GM12873 (cell line): ENCODE measurements around the gene DLG2.

ENCODE experiments used
- TF ChIP-seq, protein P1 (sequence below): IDR thresholded peaks from 2 replicates; pipeline ENCODE4 v1.5.1; 2012; ENCODE audit warnings: low read depth, mild to moderate bottlenecking, moderate library complexity, low read length, control low read depth; ENCODE audit not compliant: insufficient read depth; ENCODE audit errors: missing control alignments

DLG2 gene

DNA sequence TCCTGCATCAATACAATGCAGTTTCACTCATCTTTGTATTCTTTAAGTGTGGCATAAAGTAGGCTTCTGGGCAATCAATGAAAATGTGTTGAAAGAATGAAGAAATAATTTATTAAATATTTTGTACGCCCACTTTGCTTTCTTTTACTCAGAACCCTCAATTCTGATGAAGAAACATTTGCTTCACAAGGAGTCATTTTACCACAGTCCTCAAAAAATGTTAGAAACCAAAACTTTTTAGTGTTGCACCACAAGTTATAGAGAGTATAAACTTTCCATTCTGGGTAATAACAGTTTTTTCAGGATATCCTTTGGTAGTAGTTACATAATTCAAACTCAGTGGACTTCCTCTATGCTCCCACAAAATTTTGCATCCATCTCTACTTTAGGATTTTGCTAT is 360.5 kb downstream of the DLG2 start:
- TF ChIP-seq, protein P1, sequence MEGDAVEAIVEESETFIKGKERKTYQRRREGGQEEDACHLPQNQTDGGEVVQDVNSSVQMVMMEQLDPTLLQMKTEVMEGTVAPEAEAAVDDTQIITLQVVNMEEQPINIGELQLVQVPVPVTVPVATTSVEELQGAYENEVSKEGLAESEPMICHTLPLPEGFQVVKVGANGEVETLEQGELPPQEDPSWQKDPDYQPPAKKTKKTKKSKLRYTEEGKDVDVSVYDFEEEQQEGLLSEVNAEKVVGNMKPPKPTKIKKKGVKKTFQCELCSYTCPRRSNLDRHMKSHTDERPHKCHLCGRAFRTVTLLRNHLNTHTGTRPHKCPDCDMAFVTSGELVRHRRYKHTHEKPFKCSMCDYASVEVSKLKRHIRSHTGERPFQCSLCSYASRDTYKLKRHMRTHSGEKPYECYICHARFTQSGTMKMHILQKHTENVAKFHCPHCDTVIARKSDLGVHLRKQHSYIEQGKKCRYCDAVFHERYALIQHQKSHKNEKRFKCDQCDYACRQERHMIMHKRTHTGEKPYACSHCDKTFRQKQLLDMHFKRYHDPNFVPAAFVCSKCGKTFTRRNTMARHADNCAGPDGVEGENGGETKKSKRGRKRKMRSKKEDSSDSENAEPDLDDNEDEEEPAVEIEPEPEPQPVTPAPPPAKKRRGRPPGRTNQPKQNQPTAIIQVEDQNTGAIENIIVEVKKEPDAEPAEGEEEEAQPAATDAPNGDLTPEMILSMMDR = no peak

DNA sequence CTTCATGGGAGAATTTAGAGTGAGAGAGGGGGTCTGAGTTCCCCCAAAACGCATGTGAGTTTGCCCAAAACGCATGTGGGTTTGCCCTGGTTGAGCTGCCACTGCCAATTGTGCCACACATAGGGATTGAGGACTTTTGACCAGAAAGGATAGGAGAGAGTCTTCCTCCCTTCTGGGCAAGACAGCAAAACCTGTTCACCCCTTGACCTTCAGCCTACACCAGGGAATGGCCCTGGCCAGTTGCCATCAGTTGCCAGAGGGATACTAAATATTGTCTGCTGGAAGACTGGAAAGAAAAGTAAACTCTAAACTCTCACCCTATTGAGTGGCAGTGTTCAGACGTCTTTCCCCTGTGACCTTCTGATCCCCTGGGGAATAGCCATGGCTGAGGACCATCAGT is 363.8 kb downstream of the DLG2 start:
- TF ChIP-seq, protein P1 = no peak

DNA sequence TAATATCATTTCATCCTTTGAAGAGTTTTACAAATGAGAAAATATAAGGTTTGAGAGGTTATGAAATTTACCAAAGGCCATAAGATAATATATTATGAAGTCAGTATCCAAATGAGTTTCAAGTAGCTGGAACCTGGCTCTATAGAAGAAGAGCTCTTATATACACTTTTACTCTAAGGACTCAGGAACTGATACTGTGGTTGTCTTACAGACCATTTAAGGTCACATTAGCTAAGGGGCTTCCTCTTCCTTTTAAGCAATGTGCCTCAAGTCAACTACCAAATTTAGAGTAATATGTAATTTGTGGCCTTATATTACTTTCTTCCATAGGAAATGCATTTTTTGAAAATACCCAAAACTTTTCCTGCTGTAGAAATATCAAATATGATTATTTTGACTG is 369.3 kb downstream of the DLG2 start:
- TF ChIP-seq, protein P1 = no peak

DNA sequence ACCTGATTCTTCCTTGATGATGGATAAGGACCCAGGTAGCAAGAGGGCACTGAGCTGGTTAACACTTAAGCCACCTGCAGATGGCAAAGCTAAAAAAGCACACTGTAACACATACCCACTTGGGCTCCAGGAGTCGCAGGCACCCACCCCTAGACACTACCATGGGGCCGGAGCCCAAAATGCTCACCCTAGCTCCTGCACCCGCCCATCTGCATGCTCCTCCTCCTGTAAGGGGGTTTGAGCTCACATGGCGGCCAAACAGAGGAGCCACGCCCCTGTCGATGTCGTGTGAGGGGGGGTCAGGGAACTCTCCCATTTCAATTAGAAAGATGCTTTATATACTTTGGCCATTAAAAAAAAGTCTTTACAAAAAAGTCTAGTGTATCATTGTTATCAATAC is 370.7 kb downstream of the DLG2 start:
- TF ChIP-seq, protein P1 = no peak

DNA sequence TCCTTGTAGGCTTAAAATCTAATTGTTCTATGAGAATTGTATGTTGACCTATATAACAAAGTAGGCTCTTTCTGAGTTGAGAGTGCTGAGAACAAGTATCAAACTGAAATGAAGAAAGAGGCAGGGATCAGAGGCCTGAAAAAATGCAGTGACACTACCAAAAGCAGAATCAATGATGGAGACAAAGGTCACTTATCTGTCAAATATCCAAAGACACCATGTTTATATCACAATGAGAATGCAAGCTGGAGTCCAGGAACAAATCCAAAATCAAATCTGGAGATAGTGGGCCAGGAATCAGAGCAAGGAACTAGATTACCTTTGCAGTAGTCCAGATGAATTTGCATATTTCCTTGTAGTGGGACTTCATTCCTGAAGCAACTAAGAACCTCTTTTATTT is 377.7 kb downstream of the DLG2 start:
- TF ChIP-seq, protein P1 = no peak

DNA sequence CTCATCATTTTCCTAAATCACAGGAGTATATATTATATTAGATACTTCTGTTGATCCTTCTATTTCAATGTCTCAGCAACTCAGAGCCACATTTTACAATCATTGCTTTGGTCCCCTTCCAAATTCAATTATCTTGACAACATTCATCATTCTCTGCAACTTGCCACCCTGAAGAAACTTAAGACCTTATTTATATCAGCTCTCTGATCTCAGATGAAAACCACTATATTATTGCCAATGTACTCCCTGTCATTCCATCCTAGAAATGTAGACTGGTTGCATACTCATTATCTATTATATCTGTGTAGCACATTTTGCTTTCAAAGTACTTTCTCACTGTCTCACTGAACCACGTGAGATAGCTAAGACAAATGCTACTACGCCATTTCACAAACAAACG is 379.3 kb downstream of the DLG2 start:
- TF ChIP-seq, protein P1 = no peak

DNA sequence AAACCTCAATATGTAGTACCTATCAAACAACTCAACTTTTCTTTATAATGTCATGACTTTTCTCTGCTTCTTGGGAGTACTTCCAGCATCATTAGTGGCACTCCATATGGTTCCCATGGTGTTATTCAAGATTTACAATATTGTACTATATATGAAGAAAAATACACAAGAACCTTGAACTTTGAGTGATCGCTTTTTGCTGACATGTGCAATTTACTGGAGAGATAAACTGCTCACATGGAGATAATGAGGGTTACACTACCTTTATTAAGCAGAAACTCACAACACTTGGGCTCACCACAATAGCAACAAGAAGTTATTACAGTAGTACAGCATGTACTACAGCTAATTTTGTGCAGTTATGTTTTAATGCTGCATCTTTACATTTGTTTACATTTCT is 388.2 kb downstream of the DLG2 start:
- TF ChIP-seq, protein P1 = no peak
